HUES48 (cell line): Measurements from ENCODE around the gene RBX1.
"Not testable (repeated sequence)": the region's sequence is repeated elsewhere in the genome, so short reads cannot be mapped to it uniquely, and the experiment has no call there.

ENCODE experiments used
- H3K27ac ChIP-seq: one replicate; pipeline ENCODE4 v1.7.0; 2013; ENCODE audit warnings: low read depth, low read length, inconsistent platforms
- H3K27me3 ChIP-seq: 2 replicates; pipeline ENCODE4 v1.6.1; 2013; ENCODE audit warnings: mild to moderate bottlenecking, low read length; ENCODE audit not compliant: control insufficient read depth, insufficient read depth
- H3K36me3 ChIP-seq: 2 replicates; pipeline ENCODE4 v1.6.1; 2013; ENCODE audit warnings: low read length; ENCODE audit not compliant: control insufficient read depth, insufficient read depth
- H3K4me1 ChIP-seq: 2 replicates; pipeline ENCODE4 v1.6.1; 2013; ENCODE audit warnings: mild to moderate bottlenecking, low read length; ENCODE audit not compliant: control insufficient read depth, insufficient read depth
- H3K4me3 ChIP-seq: 2 replicates; pipeline ENCODE4 v1.5.1; 2013; ENCODE audit warnings: mild to moderate bottlenecking, low read depth, low read length
- H3K9ac ChIP-seq: 2 replicates; pipeline ENCODE4 v1.6.1; 2013; ENCODE audit warnings: mild to moderate bottlenecking, low read depth, low read length, moderate library complexity
- H3K9me3 ChIP-seq: 2 replicates; pipeline ENCODE4 v1.6.1; 2013; ENCODE audit warnings: low read length; ENCODE audit not compliant: control insufficient read depth, insufficient read depth

Gene RBX1

DNA sequence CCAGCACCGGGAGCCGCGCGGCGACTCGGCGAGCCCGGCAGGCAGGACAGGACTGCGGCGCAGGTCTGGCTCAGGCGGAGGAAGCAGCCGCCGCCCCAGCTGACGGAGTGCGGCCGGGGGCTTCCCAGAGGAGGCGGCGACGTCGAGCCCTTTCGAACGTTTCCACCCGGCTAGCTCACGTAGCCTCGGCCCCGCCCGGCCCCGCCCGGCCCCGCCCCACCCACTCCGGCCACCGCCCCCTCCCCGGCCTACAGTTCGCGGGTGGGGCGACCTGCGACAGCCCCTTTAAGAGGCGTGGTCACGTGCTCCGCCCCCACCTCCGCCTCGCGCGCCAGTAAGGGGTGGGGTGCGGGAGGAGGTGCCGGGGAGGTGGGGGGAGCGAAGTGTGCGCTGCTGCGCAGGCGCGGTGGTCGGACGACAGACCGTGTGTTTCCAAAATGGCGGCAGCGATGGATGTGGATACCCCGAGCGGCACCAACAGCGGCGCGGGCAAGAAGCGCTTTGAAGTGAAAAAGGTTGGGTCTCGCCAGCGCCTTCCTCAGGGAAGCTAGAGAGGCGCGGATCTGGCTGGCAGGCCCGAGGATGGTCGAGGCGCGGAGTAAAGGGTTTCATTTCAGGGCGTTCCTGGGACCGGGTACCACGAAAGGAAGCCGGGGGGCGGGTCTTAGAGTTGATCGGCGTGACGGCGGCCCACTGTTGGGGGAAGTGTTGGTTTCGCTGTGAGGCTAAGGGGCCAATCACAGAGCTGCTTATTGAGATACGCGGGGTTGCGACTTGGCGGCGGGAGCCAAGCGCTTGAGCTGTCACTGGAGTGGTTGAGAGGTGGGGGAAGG lies at the start of gene RBX1:
Gene RBX1 (plus strand): TSS at position 417 of the 833 bp plus-strand sequence. CDS start 21 bp downstream, at position 438.
- Histone ChIP-seq H3K9me3 (no peaks in the 10 kb centered on the region), H3K27me3 (no peaks in the 10 kb centered on the region), H3K9ac (peak within 1 kb of the TSS; percentile 82), H3K36me3 (peaks cover 29% of the 10 kb centered on the region), H3K4me1 (peaks cover 6% of the 10 kb centered on the region; the same call in 1 of the 2 replicates), H3K4me3 (peak within 1 kb of the TSS; percentile 96), H3K27ac (peak within 1 kb of the TSS; percentile 97)

DNA sequence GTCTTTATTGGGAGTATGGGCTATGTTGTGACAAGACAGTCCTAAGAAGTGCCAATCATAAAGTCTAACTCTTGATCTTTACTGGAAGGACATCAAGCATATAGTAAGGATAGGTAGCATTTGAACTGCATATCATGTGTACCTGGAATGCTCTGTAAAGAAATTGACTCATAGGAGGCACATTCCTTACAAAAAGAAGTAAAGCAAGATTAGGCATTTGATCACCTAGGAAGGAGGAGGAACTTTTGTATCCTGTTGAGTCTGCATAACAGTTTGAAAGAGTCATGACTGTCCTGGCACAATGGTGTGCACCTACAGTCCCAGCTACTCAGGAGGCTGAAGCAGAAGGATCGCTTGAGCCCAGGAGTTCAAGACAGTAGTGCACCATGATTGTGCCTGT lies 47.1 kb upstream of the RBX1 start:
- no peaks in the 10 kb centered on the region for H3K27me3 ChIP-seq
- no peaks in the 10 kb centered on the region for H3K9me3 ChIP-seq
- H3K4me1 ChIP-seq: peaks cover 8% of the 10 kb centered on the region; the same call in 1 of the 2 replicates
- H3K27ac ChIP-seq: no peak overlapping the region
- no peak overlapping the region for H3K9ac ChIP-seq
- peaks cover 24% of the 10 kb centered on the region for H3K36me3 ChIP-seq
- H3K4me3 ChIP-seq: no peak overlapping the region

DNA sequence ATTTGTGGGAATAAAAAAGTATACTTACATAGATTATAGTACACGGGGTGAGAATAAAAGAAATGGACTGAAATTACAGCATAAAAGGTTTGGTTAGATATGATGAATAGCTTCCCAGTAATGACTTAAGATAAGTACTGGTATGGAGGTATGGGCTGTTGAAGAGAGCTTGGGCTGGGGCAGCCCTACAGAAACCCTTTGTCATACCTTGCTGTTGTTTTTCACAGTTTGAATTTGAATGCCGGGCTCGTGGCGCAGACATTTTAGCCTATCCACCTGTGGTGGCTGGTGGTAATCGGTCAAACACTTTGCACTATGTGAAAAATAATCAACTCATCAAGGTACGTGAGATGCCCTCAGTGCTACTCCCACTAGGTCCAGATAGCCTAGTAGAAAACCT lies 42.3 kb upstream of the RBX1 start:
- H3K27me3 ChIP-seq: no peaks in the 10 kb centered on the region
- H3K9ac ChIP-seq: peak overlapping the region; percentile 17
- H3K4me3 ChIP-seq: no peak overlapping the region
- no peaks in the 10 kb centered on the region for H3K9me3 ChIP-seq
- H3K4me1 ChIP-seq: peaks cover 9% of the 10 kb centered on the region; the same call in 1 of the 2 replicates
- peaks cover 44% of the 10 kb centered on the region for H3K36me3 ChIP-seq
- H3K27ac ChIP-seq: no peak overlapping the region

DNA sequence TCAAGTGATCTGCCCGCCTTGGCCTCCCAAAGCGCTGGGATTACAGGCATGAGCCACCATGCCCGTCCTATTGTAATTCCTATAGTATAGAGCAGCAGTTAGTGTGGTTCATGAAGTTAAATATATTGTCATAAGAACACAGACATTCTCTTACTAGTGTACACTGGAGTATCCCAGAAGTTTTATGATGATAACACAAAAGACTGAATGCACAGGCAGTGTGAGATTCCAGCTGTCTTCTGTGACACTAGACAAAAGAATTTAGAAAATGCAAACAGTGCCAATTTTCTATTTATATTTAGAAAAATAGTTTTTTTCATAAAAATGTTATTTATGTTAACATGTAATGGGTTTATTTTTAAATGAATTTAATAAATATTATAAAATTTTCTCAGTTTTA lies 39.4 kb upstream of the RBX1 start:
- H3K9ac ChIP-seq: no peak overlapping the region
- H3K36me3 ChIP-seq: peaks cover 60% of the 10 kb centered on the region
- H3K9me3 ChIP-seq: no peaks in the 10 kb centered on the region
- peaks cover 9% of the 10 kb centered on the region; the same call in 1 of the 2 replicates for H3K4me1 ChIP-seq
- no peak overlapping the region for H3K4me3 ChIP-seq
- no peaks in the 10 kb centered on the region for H3K27me3 ChIP-seq
- no peak overlapping the region for H3K27ac ChIP-seq

DNA sequence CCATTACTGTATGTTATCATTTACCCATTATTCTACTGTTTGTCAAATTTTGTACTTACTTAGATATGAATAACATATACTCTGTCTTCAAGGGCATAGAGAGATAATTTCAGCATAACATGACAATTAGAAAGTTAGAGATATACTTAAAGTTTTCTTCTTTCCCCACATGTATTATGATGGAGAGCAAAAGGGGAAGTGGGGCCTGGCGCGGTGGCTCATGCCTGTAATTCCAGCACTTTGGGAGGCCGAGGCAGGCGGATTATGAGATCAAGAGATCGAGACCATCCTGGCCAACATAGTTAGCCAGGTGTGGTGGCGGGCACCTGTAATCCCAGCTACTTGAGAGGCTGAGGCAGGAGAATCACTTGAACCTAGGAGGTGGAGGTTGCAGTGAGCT lies 38.2 kb upstream of the RBX1 start:
- H3K9me3 ChIP-seq, H3K9ac ChIP-seq, H3K27me3 ChIP-seq, H3K27ac ChIP-seq, H3K4me1 ChIP-seq, H3K4me3 ChIP-seq: not testable (repeated sequence)
- H3K36me3 ChIP-seq: peaks cover 65% of the 10 kb centered on the region

DNA sequence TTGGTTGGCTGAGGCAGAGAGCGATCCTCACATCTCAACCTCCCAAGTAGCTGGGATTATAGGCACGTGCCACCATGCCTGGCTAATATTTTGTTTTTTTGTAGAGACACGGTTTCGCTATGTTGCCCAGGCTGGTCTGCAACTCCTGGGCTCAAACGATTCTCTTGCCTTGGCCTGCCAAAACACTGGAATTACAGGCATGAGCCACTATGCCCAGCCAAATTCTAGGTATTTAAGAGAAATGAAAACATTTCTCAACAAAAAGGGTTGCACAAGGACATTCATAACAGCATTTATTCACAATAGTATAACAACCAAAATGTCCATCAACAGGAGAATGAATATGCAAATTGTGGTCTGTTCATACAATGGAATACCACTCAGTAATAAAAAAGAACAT lies 31.7 kb upstream of the RBX1 start:
- no peak overlapping the region for H3K9ac ChIP-seq
- H3K4me3 ChIP-seq: no peak overlapping the region
- no peaks in the 10 kb centered on the region for H3K27me3 ChIP-seq
- H3K36me3 ChIP-seq: peaks cover 48% of the 10 kb centered on the region
- no peaks in the 10 kb centered on the region for H3K4me1 ChIP-seq
- H3K9me3 ChIP-seq: no peaks in the 10 kb centered on the region
- H3K27ac ChIP-seq: no peak overlapping the region

DNA sequence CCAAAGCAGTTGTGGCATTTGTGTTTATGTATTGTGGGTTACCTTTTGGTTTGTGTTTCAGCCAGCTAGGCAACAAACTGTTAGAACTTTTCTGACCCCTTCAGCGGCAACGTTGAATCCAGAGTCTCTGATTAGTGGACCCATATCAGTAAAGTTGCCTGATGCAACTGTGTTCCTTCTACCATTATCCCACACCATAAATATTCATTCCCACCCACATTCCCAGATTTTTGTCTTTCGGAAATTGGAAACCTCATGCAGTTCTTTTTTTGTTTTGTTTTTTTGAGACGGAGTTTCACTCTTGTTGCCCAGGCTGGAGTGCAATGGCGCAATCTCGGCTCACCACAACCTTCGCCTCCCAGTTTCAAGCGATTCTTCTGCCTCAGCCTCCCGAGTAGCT lies 30.7 kb upstream of the RBX1 start:
- no peaks in the 10 kb centered on the region for H3K27me3 ChIP-seq
- peaks cover 53% of the 10 kb centered on the region for H3K36me3 ChIP-seq
- no peaks in the 10 kb centered on the region for H3K4me1 ChIP-seq
- no peak overlapping the region for H3K27ac ChIP-seq
- H3K9me3 ChIP-seq: no peaks in the 10 kb centered on the region
- no peak overlapping the region for H3K4me3 ChIP-seq
- H3K9ac ChIP-seq: no peak overlapping the region

DNA sequence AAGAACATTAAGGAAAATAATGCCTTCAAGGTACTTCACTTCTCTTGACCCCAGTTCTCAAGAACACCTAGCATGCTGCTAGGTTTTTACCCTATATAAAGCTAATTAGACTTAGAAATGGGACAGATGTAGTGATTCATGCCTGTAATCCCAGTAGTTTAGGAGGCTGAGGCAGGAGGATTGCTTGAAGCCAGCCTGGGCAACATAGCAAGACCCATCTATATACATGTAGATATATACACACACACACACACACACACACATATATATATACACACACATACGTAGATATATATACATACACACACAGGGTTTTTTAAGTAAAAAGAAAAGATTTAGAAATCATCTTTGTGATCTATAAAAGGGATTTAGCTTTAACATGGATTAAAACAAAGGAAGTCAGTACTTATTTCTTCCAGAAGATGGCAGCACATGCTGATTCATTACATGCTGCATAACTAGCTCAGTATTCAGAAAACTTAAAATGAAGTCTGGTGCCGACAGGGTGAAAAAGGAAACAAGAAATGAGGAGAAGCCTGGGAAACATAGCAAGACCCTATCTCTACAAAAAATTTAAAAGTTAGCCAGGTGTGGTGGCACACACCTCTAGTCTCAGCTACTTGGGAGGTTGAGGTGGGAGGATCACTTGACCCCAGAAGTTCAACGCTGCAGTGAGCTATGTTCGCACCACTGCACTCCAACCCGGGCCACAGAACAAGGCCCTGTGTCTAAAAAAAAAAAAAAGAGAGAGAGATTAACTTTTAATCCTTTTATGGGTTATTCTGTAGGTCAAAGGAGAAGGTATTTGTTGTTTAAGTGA lies 28.5 kb upstream of the RBX1 start:
- Histone ChIP-seq H3K4me1 (no peaks in the 10 kb centered on the region), H3K4me3 (no peak overlapping the region), H3K9me3 (no peaks in the 10 kb centered on the region), H3K9ac (no peak overlapping the region), H3K36me3 (peaks cover 51% of the 10 kb centered on the region), H3K27me3 (no peaks in the 10 kb centered on the region), H3K27ac (no peak overlapping the region)

DNA sequence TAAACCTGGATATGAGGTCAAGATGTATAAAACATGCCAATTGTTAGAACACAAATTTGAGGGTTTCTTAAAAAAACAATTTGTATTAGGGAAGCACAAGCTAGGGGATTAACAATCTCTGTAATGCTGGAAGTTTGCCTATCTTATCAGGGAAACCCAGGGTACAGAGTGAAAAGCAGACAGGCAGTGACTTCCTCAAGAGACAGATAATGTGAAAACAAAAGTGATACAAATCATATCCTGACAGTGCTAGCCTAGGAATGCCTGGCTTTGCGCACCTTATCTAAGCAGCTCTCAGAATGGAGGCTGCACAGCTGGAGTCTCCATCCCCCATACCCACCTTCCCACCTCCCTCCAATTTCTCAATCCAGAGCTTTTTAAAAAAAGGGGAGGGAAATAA lies 22.5 kb upstream of the RBX1 start:
- no peaks in the 10 kb centered on the region; the same call in 1 of the 2 replicates for H3K9me3 ChIP-seq
- H3K9ac ChIP-seq: no peak overlapping the region
- H3K4me1 ChIP-seq: no peaks in the 10 kb centered on the region
- H3K27ac ChIP-seq: no peak overlapping the region
- no peak overlapping the region for H3K4me3 ChIP-seq
- peaks cover 51% of the 10 kb centered on the region for H3K36me3 ChIP-seq
- no peaks in the 10 kb centered on the region for H3K27me3 ChIP-seq

DNA sequence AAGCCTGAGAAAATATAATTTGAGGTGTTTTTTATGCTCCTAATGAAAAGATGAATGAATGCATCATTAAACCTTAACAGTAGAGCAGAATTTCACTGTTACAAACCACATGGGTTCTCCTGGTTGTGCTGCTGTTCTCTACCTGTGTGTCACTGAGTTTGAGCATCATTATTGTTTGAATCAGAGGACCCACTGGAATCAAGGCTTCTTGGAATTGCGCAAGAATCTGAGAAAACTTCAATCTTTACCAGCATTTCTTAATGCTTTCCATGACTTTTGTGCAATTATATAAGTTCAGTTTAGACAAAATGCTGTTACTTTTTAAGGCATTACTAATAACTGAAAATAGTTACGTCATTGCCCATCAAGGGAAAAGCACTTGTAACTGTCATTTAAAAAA lies 18.8 kb upstream of the RBX1 start:
- Histone ChIP-seq H3K27me3 (no peaks in the 10 kb centered on the region), H3K36me3 (peaks cover 17% of the 10 kb centered on the region), H3K9ac (no peak overlapping the region), H3K27ac (no peak overlapping the region), H3K9me3 (no peaks in the 10 kb centered on the region; the same call in 1 of the 2 replicates), H3K4me1 (no peaks in the 10 kb centered on the region), H3K4me3 (no peak overlapping the region)

DNA sequence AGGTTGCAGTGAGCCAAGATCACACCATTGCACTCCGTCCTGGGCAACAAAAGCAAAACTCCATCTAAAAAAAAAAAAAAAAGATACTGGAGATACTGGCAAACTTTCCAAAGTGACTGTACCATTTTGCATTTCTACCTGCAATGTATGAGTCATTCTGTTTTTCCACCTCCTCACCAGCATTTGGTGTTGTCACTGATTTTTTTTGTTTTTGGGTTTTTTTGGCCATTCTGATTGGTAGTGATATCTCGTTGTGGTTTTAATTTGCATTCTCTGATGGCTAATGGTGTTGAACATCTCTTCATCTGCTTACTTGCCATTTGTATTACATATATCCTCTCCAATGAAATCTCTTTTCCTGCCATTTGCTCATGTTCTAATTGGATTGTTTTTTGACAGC lies 12.0 kb upstream of the RBX1 start:
- no peaks in the 10 kb centered on the region for H3K9me3 ChIP-seq
- H3K36me3 ChIP-seq: no peaks in the 10 kb centered on the region
- no peaks in the 10 kb centered on the region for H3K4me1 ChIP-seq
- H3K27me3 ChIP-seq: no peaks in the 10 kb centered on the region
- H3K9ac ChIP-seq: no peak overlapping the region
- H3K4me3 ChIP-seq: no peak overlapping the region
- no peak overlapping the region for H3K27ac ChIP-seq
